Hematopoietic multipotent progenitor cell treated with erythropoietin and hydrocortisone succinate and interleukin-3 and kit ligand, for 6 days (in vitro differentiated cells): ENCODE measurements around the gene MLST8.
"Not testable (repeated sequence)": the region's sequence is repeated elsewhere in the genome, so short reads cannot be mapped to it uniquely, and the experiment has no call there.

ENCODE experiments used
- DNase-seq: peaks from one replicate; pipeline ENCODE4 v3.0.0-alpha.2; 2015

The MLST8 gene

DNA sequence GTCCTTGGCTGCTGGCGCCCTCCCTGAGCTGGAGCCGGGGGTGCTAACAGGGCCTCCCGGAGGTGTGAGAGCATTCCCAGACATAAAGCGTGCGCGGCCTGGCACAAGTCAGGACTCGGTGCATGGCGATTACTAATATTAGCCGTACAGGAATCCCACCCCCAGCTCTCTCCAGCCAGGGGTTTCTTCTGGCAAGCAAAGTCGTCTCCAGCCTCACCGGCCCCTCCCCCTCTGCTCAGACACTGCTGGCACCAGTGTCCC lies 13.9 kb upstream of the MLST8 start:
- DNase-seq: no peak

DNA sequence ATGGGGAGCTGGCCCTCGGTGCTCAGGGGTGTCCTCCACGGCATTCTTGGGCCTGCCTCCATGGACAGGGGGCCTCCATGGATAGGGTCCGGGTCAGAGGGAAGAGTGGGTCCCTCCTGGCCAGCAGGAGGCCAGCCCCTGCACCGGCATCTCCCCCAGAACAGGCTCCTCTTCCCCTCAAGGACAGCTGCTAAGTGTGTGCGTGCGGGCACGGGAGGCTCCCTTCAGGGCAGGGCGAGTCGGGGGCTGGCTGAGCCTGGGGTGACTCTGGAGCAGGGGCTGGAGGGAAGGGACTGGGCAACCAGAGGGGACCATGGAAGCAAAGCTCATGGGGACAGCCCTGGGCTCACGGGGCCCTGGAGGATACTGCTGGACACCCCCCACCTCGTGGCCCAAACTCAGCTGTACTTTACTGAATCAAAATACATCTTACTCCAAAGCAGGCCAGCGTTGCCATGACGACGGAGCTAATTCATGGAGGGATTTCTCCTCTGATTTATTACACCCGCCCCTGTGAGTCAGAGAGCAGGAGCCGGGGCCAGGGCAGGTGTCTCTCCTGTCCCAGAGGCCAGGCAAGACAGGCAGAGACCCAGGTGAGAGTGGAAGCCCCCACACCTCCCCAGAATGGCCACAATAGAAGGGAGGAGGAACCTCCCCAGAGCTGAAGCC lies 11.0 kb upstream of the MLST8 start:
- DNase-seq: peak; percentile 65

- DNase-seq: peak; percentile 79
Observed at GRCh38 chr16:2194852-2195321, 10.4 kb upstream of the MLST8 start.

DNA sequence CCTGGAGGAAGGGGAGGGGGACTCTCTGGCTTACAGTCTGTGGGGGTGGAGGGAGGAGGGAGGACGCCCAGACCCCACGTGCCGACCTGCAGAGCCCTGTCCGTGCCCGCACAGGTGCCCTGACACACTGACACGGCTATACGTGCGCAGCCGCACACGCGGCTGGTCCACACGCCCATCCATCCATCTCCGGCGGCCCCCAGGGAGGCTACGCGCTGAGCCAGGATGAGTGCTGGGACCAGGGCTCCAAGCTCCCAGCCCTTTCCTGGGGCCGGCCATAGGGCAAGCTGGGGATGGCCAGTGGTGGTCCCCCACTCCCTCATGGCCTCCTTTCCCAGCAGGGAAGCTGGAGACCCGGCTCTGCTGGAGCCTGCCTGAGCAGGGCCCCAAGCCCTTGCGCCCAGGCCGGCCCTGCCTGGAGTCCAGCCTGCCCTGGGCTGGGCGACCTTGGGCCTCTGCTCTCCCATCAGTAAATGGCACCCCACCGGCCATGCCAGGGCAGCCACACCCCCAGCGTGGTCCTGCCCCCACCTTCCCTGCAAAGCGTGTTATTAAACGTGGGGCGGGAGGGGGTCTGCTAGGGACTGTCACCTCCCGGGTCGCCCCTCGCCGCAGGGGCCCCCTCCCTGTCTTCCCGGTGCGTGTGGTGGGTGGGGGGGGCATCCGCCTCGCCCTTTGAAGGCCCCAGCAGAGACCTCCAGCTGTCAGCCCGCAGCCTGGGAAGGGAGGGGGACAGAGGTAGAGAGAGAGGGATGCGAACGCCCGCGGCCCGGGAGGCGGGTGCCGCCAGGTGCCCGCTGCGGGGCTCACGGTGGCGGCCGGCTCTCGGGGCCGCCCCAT lies 9.7 kb upstream of the MLST8 start:
- DNase-seq: no peak

DNA sequence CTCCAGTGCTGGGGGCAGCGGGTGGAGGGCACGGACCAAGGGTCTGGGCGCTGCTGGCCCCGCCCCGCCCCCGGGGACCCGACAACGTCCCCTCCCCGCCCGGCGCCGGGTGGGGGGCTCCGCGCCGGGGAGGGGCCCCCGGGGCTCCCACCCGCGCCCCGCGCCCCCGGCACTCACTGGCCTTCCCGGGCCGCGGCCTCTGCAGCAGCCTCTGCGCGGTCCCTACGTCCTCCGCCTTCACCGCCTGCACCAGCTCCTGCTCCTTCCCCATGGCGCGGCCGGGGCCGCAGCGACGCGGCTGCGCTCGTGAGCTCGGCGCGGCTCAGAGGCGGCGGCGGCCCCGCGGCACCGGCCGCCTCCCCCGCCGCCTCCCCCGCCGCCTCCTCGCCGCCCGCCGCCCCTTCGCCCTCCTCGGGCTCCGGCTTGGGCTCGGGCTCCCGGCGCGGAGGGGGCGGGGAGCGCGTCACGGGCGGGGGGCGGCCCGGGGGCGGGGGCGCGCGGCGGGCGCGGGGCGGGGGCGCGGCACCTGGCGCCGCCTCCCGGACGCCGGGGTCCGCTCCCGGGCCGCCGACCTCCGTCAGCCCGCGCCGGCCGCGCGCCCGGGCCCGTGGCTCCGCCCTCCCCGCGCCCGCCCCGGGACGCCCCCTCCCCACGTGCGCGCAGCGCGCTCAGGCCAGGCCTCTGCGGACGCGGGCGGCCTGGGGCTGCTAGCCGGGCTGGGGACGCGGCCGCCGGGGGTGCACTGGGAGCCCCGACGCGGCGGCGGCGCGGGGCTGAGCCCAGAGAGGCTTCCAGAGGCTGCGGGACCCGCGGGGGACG lies 8.9 kb upstream of the MLST8 start, which contains the start of gene CASKIN1:
Gene CASKIN1, minus strand, starts transcription at position 444 of the 819 bp plus-strand sequence. Its CDS starts 173 bp downstream, at position 271.
- DNase-seq: peak; percentile 55

DNA sequence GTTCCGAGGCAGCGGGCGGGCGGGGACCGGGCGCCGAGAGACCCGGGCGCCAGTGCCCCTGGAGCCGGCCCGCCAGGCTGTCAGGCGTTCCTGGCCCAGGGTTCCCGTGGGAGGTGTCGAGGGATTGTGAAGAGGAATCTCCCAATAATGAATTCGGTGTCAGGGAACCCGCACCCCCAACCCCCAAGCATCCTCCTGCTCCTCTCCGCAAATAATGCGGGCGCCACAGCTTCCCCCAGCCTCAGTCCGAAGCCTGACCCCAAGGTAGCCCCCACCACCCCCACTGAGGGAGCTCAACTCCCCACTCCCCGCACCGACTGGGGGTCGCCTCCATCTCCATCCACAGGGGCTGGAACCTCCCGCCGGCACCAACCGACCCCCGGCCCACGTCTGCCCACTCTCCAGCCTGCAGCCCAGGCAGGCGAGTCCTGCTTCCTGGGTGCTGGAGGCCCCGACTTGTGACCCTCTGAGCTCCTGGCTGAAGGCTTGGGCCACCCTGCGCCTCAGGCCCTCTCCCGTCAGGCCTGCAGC lies 8.2 kb upstream of the MLST8 start:
- no peak for DNase-seq

DNA sequence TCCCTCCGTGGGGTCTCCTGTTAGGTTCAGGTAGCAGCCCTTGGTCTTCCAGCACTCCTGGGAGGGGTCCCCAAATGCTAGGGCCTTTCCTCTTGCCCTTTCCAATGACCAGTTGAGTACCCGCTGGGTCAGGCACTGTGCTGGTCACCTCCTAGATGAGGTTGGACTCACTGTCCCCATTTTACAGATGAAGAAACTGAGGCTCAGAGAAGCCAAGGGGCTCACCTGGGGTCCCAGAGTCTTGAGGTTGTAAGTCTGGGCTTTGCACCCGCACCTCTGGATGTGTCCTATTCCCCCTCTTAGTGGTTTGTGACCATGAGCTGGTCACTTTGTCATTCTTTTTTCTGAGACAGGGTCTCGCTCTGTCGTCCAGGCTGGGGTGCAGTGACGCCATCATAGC lies 7.5 kb upstream of the MLST8 start:
- DNase-seq: no peak

- no peak for DNase-seq
Observed at GRCh38 chr16:2198283-2198682, 7.0 kb upstream of the MLST8 start.

DNA sequence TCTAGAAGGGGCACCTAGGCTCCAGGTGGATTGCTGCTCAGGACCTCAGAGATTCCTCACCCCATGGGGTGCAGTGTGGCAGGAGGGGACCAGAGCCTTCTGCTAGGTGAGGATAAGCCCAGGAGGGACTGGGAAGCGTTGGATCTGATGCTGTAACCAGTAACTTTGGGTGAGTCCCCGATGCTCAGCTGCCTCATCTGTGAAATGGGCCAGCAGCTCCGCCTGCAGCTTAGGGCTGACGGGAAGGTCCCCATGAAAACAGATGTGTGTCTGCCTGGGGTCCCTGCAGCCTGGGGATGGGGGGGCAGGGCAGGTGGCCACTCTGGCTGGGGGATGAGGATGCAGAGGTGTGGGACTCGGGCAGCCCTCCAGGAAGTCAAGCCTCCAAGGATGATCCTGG lies 6.2 kb upstream of the MLST8 start:
- no peak for DNase-seq

DNA sequence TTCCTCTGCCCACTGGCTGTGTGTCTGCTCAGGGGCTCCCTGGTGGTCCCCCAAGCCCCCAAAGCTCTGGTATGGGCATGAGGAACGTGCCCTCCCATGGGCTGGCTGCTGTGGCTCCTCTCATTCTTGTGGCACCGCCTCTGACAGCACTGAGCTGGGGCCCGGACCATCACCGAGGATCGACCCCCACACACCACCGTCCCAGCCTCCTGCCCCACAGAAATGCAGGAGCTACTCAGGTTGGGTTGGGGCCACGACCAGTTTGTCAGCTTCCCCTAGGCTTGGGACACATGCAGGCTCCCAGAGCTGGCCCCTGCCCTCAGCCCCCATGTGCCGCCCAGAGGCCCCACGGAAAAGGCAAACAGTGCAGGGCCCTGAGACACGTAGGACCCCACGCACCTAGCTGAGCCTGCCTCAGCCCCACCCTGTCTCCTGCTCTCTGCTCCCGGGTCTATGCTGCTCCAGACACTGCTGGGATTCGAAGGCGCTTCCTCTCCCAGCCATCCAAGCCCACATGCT lies 5.6 kb upstream of the MLST8 start:
- DNase-seq: no peak

DNA sequence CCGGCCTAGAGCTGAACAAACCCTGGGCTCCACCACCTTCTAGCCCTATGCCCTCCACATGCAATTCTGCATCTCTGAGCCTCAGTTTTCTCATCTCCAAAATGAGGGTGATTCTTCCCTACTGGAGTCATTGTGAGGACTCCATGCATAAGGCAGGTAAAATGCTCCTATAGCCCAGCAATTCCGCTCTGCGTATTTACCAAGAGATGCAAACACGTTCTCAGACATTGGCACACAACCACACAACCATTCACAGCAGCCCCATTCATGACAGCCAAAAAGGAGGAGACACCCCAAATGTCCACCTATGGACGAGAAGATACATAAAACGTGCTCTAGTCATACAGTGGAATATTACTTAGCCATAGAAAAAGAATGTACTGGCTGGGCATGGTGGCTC lies 4.9 kb upstream of the MLST8 start:
- DNase-seq: no peak

DNA sequence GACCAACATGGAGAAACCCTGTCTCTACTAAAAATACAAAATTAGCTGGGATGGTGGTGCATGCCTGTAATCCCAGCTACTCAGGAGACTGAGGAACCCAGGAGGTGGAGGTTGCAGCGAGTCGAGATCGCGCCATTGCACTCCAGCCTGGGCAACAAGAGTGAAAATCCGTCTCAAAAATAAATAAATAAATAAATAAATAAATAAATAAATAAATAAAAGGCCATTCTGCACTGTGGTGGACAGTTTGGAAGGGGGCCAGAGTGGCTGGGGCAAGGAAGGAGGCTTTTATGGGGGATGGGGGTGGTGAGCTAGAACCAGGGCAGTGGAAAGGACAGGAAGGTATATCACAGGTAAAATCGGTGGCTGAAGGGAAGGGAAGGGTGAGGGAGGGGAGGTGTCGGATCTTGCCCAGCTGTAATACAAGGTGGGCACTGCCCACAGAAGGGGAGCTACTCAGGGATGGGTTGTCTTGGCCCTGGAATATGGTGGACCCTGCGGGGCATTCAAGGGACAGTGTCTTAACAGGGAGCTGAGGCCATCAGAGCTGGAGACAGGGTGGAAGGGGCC lies 2.0 kb upstream of the MLST8 start:
- not testable (repeated sequence) for DNase-seq

GRCh38 chr16:2204416-2205103 lies 694 bp upstream of the MLST8 start:
- no peak for DNase-seq

DNA sequence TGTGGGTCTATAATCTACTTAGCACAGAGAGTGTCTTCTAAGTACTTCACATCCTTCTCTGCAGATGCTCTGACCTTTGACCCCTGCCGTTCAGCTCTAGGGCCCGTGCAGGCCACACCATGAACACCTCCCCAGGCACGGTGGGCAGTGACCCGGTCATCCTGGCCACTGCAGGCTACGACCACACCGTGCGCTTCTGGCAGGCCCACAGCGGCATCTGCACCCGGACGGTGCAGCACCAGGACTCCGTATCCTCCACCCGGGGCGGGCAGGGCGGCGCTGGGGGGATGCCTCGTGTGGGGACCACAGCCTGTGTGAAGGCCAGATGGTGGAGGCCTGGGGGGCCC lies 686 bp downstream of the MLST8 start:
- DNase-seq: no peak

DNA sequence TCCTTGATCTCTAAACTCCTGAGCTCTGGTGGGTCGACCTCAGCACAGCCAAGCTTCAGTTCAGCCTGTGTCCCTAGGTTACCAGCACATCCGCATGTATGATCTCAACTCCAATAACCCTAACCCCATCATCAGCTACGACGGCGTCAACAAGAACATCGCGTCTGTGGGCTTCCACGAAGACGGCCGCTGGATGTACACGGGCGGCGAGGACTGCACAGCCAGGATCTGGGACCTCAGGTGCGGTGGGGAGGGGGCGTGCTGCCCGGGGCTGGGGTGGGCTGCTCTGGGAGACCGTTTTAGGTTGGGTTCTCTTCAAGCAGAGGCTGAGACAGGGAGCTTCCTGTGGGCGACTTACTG lies 1.1 kb downstream of the MLST8 start:
- DNase-seq: no peak

GRCh38 chr16:2206780-2207433 lies 1.7 kb downstream of the MLST8 start:
- no peak for DNase-seq

GRCh38 chr16:2207872-2208271 lies 2.6 kb downstream of the MLST8 start:
- no peak for DNase-seq

DNA sequence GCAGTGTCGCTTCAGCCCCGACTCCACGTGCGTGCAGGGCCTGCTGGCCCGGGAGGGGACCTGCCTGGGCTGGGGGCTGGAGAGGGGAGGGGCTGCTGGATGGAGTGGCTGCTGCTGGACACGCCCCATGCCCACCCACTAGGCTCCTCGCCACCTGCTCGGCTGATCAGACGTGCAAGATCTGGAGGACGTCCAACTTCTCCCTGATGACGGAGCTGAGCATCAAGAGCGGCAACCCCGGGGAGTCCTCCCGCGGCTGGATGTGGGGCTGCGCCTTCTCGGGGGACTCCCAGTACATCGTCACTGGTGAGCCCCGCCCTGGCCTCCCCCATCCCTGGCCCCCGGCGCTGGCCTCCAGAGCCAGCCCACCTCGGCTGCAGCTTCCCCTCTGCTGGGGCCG lies 3.1 kb downstream of the MLST8 start:
- no peak for DNase-seq

GRCh38 chr16:2208772-2209171 lies 3.5 kb downstream of the MLST8 start:
- no peak for DNase-seq

GRCh38 chr16:2209258-2210008 lies 4.2 kb downstream of the MLST8 start:
- peak; percentile 55 for DNase-seq

- DNase-seq: no peak
Observed at GRCh38 chr16:2210009-2210332, 4.7 kb downstream of the MLST8 start.
